Measurements from ENCODE around the gene PHGDH. TPM values are rescaled to one million over a fixed set of nuclear protein-coding genes. Genes with fewer than 3 reads are reported as not detected.
A peak's percentile ranks its signal among the peaks of the same experiment; 100 is the strongest.

The PHGDH gene
- total and polyA plus RNA-seq, 8 donors: 31.9 to 132 (median 107) TPM

DNA sequence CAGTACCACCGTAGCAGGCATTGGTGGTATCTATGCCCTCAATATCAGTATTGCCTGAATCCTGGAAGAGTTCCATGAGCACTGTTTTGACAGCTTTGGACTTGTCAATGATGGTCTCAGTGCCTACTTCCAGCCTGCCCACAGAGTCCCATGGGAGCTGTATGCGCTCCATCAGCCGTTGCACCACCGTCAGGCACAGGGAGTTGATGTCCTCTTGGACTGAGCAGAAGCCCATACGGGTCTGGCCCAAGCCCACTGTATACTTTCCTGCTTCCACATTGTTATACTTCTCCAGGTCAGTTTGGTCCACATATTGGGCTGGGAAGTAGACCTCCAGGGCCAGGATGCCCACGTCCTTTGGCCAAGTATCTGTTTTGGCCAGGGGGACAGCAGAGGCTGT lies 52.5 kb downstream of the PHGDH start:
- Histone ChIP-seq H3K36me3 (no peaks in the 10 kb centered on the region), H3K9me3 (peaks cover 0 to 5% of the 10 kb centered on the region in 2 donors), H3K27ac (no peak overlapping the region), H3K4me3 (no peak overlapping the region), H3K4me1 (no peaks in the 10 kb centered on the region), H3K27me3 (no peaks in the 10 kb centered on the region)
- no peak for DNase-seq
- TF ChIP-seq, protein P1, sequence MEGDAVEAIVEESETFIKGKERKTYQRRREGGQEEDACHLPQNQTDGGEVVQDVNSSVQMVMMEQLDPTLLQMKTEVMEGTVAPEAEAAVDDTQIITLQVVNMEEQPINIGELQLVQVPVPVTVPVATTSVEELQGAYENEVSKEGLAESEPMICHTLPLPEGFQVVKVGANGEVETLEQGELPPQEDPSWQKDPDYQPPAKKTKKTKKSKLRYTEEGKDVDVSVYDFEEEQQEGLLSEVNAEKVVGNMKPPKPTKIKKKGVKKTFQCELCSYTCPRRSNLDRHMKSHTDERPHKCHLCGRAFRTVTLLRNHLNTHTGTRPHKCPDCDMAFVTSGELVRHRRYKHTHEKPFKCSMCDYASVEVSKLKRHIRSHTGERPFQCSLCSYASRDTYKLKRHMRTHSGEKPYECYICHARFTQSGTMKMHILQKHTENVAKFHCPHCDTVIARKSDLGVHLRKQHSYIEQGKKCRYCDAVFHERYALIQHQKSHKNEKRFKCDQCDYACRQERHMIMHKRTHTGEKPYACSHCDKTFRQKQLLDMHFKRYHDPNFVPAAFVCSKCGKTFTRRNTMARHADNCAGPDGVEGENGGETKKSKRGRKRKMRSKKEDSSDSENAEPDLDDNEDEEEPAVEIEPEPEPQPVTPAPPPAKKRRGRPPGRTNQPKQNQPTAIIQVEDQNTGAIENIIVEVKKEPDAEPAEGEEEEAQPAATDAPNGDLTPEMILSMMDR (IDR thresholded peaks at IDR 0.05): no peak
- no peak for ATAC-seq
- intact Hi-C loops (cut with DNase I): no loop called here

DNA sequence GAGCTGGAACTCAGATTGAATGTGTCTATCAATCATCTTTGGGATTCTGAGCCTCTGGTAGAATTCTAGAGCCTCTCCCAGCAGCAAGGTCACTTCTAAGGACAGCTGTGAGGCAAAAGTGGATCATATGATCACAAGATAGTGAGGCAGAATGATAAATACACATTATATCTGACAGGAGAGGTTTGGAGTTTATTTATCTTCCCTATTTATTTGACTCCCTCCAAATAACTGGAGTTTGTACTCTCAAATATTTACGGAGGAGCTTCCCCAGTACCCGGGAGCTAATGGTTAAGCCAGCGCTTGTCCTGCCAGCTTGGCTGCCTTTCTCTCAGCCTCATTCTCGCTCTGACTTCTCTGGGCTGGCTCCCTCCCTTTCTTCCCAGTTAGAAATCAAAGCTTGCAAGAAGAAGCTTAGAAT lies 54.6 kb downstream of the PHGDH start:
- DNase-seq (no peak), ATAC-seq (peak; percentile 33)
- H3K27ac ChIP-seq: no peak overlapping the region

DNA sequence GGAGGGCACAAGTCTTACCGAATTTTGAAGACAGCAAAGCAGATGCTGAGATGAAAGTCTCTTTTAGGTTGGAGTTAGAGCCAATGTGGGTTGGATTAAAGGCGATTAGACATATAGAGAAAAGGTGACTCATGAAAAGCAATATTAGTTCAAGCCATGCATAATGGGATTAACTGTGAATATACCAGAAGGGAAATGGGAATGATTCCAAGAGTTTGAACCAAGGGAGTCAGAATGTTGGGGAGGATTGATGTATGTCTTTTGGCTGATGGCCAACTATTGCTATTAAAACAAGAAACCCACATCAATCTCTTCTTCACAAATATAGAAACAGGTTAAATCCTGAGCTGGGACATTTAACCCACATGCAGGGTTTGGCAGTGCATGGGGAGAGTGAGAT lies 55.8 kb downstream of the PHGDH start:
- TF ChIP-seq, protein P1 (IDR thresholded peaks at IDR 0.05): no peak
- peaks cover 0 to 5% of the 10 kb centered on the region in 2 donors for H3K9me3 ChIP-seq
- H3K4me1 ChIP-seq: no peaks in the 10 kb centered on the region
- ATAC-seq (no peak), DNase-seq (no peak)
- H3K27me3 ChIP-seq: no peaks in the 10 kb centered on the region
- H3K36me3 ChIP-seq: no peaks in the 10 kb centered on the region
- no peak overlapping the region for H3K27ac ChIP-seq
- intact Hi-C loops (cut with DNase I): no loop called here
- no peak overlapping the region for H3K4me3 ChIP-seq

More for the DNA sequence above, 54.6 kb downstream of the PHGDH start:
- Histone ChIP-seq H3K4me3 (no peak overlapping the region), H3K9me3 (peaks cover 0 to 5% of the 10 kb centered on the region in 2 donors), H3K4me1 (no peaks in the 10 kb centered on the region), H3K36me3 (no peaks in the 10 kb centered on the region), H3K27me3 (no peaks in the 10 kb centered on the region)
- intact Hi-C loops (cut with DNase I): no loop called here
- TF ChIP-seq, protein P1 (IDR thresholded peaks at IDR 0.05): no peak

DNA sequence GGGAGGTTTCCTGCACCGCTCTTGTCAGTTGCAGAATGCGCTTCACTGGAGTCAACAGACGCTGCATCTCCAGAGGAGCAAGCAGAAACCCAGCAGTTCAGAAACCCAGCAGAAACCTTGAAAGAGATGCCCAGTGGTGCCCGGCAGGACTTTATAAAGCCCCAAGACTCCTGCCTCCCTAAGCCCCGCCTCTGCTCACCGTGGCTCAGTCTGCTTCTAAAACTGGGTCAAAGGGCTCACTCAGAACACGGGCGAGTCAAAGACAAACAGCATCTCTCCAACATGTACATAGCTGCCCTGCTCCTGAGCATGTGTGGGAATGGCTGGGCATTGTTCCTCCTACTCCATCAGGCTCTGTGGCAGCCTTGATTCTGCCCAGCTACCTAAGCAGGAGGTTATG lies 57.0 kb downstream of the PHGDH start, which contains the start of gene HMGCS2:
Gene HMGCS2 (minus strand): TSS at position 128 of the 400 bp plus-strand sequence. CDS start 61 bp downstream, at position 67.
- Histone ChIP-seq H3K27me3 (no peaks in the 10 kb centered on the region), H3K27ac (no peak within 1 kb of the TSS), H3K4me1 (peaks cover 0 to 2% of the 10 kb centered on the region in 2 donors), H3K9me3 (peaks cover 0 to 5% of the 10 kb centered on the region in 2 donors), H3K36me3 (no peaks in the 10 kb centered on the region), H3K4me3 (no peak within 1 kb of the TSS)
- ATAC-seq (peak; percentile 77), DNase-seq (no peak)
- intact Hi-C loops (cut with DNase I): no loop called here
- TF ChIP-seq, protein P1 (IDR thresholded peaks at IDR 0.05): no peak

DNA sequence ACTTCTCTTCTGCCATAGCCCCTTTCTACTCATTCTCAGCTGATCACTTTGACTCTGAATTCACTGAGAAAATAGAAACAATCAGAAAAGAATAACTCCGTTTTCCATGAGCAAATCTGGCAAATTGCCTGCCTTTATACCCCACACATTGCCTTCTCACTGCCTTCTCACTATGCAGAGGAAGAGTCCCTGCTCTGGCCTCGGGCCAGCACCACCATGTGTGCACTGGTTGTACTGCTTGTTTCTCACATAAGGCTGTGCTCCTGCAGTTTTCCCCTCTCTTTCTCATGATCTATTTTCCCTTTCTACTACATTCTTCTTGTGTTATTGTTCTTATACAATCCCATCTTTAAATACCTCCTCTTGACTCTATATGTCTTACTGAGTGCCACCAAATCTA lies 59.3 kb downstream of the PHGDH start:
- Histone ChIP-seq H3K4me3 (no peak overlapping the region), H3K27ac (no peak overlapping the region), H3K27me3 (no peaks in the 10 kb centered on the region), H3K4me1 (peaks cover 0 to 6% of the 10 kb centered on the region in 2 donors), H3K9me3 (no peaks in the 10 kb centered on the region), H3K36me3 (no peaks in the 10 kb centered on the region)
- ATAC-seq (no peak), DNase-seq (peak in 1 of 4 donors; percentile 49)
- TF ChIP-seq, protein P1 (IDR thresholded peaks at IDR 0.05): no peak
- intact Hi-C loops (cut with DNase I): no loop called here
